Breast epithelium (tissue), 3 donors: ENCODE measurements around the gene OSTM1.

Experiments
- CTCF ChIP-seq, 3 donors: fragments of 450-650 bp; IDR thresholded peaks; one replicate each; pipeline ENCODE4 v1.5.1; 2016 to 2017; ENCODE audit warnings: antibody characterized with exemption in 3 of 3, mild to moderate bottlenecking in 3 of 3, moderate library complexity in 3 of 3
- POLR2A ChIP-seq: fragments of 450-650 bp; IDR thresholded peaks from one replicate; pipeline ENCODE4 v1.6.1; 2016; ENCODE audit warnings: antibody characterized with exemption, mild to moderate bottlenecking, moderate library complexity
- POLR2AphosphoS5 ChIP-seq, 3 donors: sonication (generic); formaldehyde crosslinking; IDR thresholded peaks; one replicate each; pipeline ENCODE4 v1.6.1; 2017; ENCODE audit warnings: antibody characterized with exemption in 3 of 3

GRCh38 chr6:108071736-108072276 is 2.7 kb downstream of the OSTM1 start:
- TF ChIP-seq CTCF (IDR thresholded peaks at IDR 0.05): no peak
- no peak for TF ChIP-seq POLR2AphosphoS5 (IDR thresholded peaks at IDR 0.05)
- no peak for TF ChIP-seq POLR2A
